ENCODE data around the gene WIPI1. TPM values are rescaled to one million over a fixed set of nuclear protein-coding genes. Genes with fewer than 3 reads are reported as not detected.

Gene WIPI1
- total and polyA plus RNA-seq, 2 of the 13 experiments (the other 11 are each of a cell fraction or from before 2014, with no cell fraction given): 29.4 to 141 TPM

- no peak for TF ChIP-seq RBFOX2 (IDR thresholded peaks at IDR 0.05; ENCODE audit: low read depth, low read length)
- no peak for TF ChIP-seq ATF6 (CRISPR knock-in tag; conservative IDR thresholded peaks at IDR 0.05)
- peak; percentile 46; the same call in 1 of the 2 replicates for TF ChIP-seq MAF1 (CRISPR knock-in tag; IDR thresholded peaks at IDR 0.05; ENCODE audit: borderline replicate concordance)
Measured at GRCh38 chr17:68379177-68379510, 78.2 kb downstream of the WIPI1 start (continued).

GRCh38 chr17:68378268-68379176 lies 78.8 kb downstream of the WIPI1 start:
- Histone ChIP-seq H3K9ac (ENCODE audit: insufficient read depth, low read depth, low read length) (peak overlapping the region; percentile 93), H3K27me3 (ENCODE audit: control insufficient read depth in 1 of 2, insufficient read depth in 2 of 2, low read length in 2 of 2) (no peaks in the 10 kb centered on the region), H3K27ac (ENCODE audit: extremely low read length, insufficient read depth, low read length) (peak overlapping the region; percentile 97), H4K20me1 (ENCODE audit: insufficient read depth, low read length) (no peaks in the 10 kb centered on the region), H2AFZ (ENCODE audit: low read length) (no peak overlapping the region), H3K79me2 (ENCODE audit: insufficient read depth, low read length) (peaks cover 8% of the 10 kb centered on the region), H3K4me3 (replicated peaks in 1 of 3; ENCODE audit: insufficient read depth in 1 of 3, low read depth in 2 of 3, low read length in 3 of 3) (peak overlapping the region; percentile 37 to 72 (median 38)), H3K36me3 (replicated peaks in 1 of 2; ENCODE audit: control insufficient read depth in 1 of 2, insufficient read depth in 2 of 2, low read length in 2 of 2) (no peaks in the 10 kb centered on the region), H3K9me3 (ENCODE audit: low read length) (no peaks in the 10 kb centered on the region), H3K4me1 (ENCODE audit: insufficient read depth, low read length) (peaks cover 78% of the 10 kb centered on the region), H3K4me2 (ENCODE audit: low read depth, low read length) (peak overlapping the region; percentile 89)
- WGBS (ENCODE audit: low lambda C conversion rate): 2% methylated on average over 21 of the region's 21 CpGs
- ChIA-PET CTCF (ENCODE audit: low intra/inter-chr PET ratio, low total read pairs) (no interaction called here), POLR2A (interaction anchor here (0.6 to 3.1 kb wide), 7 partner anchors 8 to 948 kb away, joined by 3 to 17 read pairs (median 7); no protein-coding TSS in a partner anchor)
- FAIRE-seq: peak; percentile 82
- in situ Hi-C loops (cut with HindIII; ENCODE audit: extremely low pct_ligation_motif_present, low pct_unique_long_range_greater_than_20kb) (loop anchor here (5.0 kb wide), 1 partner anchor 86 kb away; the partner anchor contains the start of genes ARSG and SLC16A6), intact Hi-C loops (cut with micrococcal nuclease; ENCODE audit: unreplicated experiment) (loop anchor here (1.0 to 2.0 kb wide), 4 partner anchors 21 to 86 kb away; partner anchors contain the start of gene WIPI1)
- DNase-seq (ENCODE audit: low spot score): peak; percentile 100
- BruUV-seq (replicated peaks): TSS peak; percentile 78
- ATAC-seq: peak; percentile 71
- TF ChIP-seq ZNF792 (CRISPR knock-in tag; IDR thresholded peaks at IDR 0.05): peak; percentile 63; the same call in 1 of the 2 replicates
- TF ChIP-seq ZNF547 (CRISPR knock-in tag; IDR thresholded peaks at IDR 0.05): peak; percentile 77; the same call in 1 of the 2 replicates
- TF ChIP-seq ZNF407 (CRISPR knock-in tag; IDR thresholded peaks at IDR 0.05; ENCODE audit: not compliant biosample characterization): peak; percentile 64
- TF ChIP-seq SIX4 (CRISPR knock-in tag; IDR thresholded peaks at IDR 0.05): peak; percentile 100
- TF ChIP-seq SMC3 (IDR thresholded peaks at IDR 0.05; ENCODE audit: low read length): peak; percentile 57
- peak; percentile 51; the same call in 1 of the 2 replicates for TF ChIP-seq MYNN (CRISPR knock-in tag; IDR thresholded peaks at IDR 0.05; ENCODE audit: low read depth)
- TF ChIP-seq POLR2A (IDR thresholded peaks at IDR 0.05; ENCODE audit: insufficient read depth in 1 of 2, low read depth in 2 of 2, low read length in 2 of 2): peak; percentile 59 to 87
- TF ChIP-seq HOXD1 (CRISPR knock-in tag; IDR thresholded peaks at IDR 0.05): peak; percentile 83
- no peak for TF ChIP-seq SIN3B (IDR thresholded peaks at IDR 0.05; ENCODE audit: low read length)

All from HepG2 (cell line).